Measurements from ENCODE around the gene CPED1.
"Not testable (repeated sequence)": the region's sequence is repeated elsewhere in the genome, so short reads cannot be mapped to it uniquely, and the experiment has no call there.

CPED1 gene

DNA sequence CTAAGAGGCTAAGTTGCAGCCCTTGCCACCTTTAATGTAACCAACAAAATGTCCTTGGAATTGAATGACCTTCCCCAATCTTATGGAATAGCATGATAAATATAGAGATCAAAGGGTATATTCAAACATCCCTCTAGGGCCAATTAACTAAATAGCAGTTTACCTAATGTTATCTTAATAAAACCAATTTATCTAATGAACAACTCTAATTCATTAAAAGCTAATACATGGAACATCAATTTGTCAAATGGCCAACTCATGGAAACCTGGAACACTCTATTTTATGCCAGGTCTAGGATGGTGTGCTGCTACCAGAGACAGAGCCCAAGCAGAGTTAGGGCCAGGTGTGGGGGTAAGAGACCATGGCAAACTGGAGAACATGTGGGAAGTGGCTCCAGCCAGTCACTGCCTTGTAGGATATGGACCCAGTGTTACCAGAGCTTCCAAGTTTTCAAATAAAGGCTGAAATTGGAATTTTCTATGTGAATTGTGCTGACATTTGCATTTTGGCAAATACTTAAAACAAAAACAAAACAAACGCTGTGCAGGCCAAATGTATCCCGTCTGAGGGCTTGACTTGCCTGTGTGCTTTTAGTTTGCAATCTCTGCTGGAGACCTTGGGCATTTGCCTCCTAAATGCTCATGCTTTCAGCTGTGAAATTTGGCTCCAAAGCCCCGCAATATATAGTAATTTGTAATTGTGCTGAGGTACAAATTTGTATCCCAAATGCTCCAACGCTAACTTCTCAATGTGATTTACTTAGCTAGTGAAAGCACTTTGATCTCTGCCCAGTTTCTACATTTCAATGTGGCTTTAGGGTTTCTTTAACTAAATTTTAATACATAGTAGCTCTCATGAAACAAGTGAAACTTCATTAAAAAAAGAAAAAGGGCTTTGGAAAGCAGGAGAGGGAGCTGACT lies 55.1 kb downstream of the CPED1 start:
- no peak for DNase-seq

DNA sequence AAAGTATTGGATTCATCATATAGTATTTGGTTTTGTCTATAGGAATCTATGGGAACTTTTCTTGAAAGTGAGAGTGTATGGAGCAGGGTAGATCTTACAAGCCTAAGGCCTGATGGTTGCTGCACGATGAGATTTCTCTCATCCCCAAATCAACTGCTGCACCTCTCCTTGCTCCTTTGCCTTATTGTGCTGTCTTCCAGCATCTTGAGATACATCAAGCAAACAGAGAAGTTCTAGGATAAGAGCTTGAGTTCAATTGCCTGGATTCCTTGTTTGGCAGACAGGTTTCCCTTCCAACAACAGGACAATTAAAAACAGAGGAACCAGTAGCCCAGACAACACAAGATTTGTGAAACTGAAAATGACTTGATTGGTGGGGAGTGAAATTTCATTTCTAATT lies 56.6 kb downstream of the CPED1 start:
- no peak for DNase-seq

DNA sequence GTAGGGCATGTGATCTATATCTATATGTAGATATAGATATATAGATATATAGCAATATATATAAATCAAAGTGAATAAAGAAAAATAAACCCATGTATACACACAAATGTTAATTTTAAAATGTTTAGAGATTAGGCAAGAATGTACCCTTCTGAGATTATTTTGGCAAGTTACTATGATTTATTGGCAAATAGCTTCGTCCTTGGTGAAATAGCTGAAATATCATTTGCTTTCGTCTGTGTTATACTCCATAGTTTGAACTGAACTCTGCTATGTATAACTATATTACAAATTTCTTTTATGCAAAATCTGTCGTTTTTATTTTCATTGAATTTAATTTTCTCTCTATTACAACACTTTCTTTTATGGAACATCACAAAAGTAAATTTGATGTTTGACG lies 57.5 kb downstream of the CPED1 start:
- DNase-seq: no peak

GRCh38 chr7:121046893-121047468 lies 58.5 kb downstream of the CPED1 start:
- no peak for DNase-seq

DNA sequence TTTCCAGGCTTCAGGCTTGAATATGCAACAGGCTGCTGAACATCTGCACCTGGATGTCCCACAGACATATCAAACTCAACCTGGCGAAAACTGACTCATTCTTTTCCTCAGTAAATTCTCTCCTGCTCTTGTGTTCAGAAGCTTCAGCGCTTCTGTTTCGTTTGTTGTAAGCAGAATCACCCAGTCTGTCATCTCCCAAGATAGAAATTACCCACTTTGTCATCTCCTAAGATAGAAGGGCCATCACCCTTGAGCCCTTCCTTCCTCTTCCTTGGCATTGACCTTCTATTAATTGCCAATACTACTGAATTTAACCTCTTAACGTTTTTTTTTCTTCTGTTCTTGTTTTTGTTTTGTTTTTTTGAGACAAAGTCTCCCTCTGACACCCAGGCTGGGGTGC lies 59.7 kb downstream of the CPED1 start:
- DNase-seq: no peak

- DNase-seq: no peak
These were observed 60.7 kb downstream of the CPED1 start for GRCh38 chr7:121049028-121049791.

- no peak for DNase-seq
These were observed 61.4 kb downstream of the CPED1 start for GRCh38 chr7:121049897-121050296.

DNA sequence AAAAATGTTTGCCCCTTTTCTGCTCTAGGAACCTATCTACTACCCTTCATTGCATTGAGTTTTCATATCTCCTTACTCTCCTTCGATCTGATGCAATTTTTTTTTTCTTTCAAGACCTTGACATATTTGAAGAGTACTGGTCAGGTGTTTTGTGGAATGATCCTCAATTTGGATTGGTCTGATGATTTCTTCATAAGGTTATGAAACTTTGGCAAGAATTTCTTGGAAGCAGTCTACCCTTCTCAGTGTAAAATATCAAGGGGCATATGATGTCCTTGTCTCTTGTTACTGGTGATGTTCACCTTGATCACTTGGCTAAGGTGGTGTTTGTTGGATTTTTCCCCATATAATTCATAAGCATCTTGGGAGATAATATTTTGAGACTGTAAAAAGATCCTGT lies 64.7 kb downstream of the CPED1 start:
- DNase-seq: no peak

DNA sequence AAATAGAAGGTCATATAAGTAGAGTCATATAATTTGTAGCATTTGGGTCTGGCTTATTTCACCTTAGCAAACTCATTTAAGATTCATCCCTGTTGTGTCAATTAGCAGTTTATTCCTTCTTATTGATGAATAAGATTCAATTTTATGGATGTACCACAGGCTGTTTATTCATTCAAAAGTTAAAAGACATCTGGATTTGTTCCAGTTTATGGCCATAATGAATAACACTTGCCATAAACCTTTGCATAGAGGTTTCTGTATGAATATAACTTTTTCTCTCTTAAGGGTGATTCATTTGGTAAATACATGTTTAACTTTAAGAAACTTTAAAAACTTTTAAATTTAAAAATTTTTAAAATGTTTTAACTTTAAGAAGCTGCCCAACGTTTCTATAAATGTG lies 66.4 kb downstream of the CPED1 start:
- DNase-seq: no peak

- DNase-seq: no peak
These were observed 69.4 kb downstream of the CPED1 start for GRCh38 chr7:121057878-121058277.

GRCh38 chr7:121058975-121059374 lies 70.5 kb downstream of the CPED1 start:
- DNase-seq: no peak

- not testable (repeated sequence) for DNase-seq
These were observed 71.5 kb downstream of the CPED1 start for GRCh38 chr7:121059979-121060509.

- no peak for DNase-seq
These were observed 73.4 kb downstream of the CPED1 start for GRCh38 chr7:121061677-121062582.

GRCh38 chr7:121062671-121063279 lies 74.3 kb downstream of the CPED1 start:
- no peak for DNase-seq

DNA sequence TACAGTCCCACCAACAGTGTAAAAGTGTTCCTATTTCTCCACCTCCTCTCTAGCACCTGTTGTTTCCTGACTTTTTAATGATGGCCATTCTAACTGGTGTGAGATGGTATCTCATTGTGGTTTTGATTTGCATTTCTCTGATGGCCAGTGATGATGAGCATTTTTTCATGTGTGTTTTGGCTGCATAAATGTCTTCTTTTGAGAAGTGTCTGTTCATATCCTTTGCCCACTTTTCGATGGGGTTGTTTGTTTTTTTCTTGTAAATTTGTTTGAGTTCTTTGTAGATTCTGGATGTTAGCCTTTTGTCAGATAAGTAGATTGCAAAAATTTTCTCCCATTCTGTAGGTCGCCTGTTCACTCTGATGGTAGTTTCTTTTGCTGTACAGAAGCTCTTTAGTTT lies 79.2 kb downstream of the CPED1 start:
- DNase-seq: not testable (repeated sequence)

DNA sequence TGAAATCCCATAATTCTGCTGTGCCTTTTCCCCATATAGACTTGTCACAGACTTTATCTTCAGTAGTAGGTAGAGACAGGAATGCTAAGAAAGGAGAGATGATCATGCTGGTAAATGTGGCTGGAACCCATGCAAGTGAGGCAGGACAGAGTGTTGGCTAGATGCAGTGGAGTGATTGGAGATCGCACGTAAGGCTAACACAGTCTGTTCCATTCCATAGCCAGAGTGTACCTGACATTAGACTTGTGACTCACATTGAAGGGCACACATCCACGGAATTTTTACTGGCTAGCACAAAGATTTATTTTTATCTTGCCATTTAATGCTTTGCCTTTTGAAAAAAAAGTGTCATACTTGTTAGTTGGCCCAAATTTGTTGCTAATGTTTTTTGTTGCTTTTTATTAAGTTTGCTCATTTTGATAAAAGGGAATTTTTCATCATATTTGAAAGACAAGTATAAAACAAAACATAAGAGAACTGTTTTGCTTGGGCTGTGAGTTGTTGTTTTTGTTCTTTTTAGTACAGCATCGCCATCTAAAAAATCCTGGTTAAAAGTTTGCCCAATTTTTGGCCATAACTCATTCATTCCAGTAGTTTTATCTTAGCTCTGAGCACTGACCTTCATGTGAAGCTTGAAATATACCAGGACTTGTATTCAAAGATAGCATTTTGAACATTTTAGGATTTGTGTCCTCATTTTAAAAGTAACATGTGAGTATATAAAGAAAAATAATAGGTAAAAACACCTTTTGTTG lies 81.0 kb downstream of the CPED1 start:
- no peak for DNase-seq

DNA sequence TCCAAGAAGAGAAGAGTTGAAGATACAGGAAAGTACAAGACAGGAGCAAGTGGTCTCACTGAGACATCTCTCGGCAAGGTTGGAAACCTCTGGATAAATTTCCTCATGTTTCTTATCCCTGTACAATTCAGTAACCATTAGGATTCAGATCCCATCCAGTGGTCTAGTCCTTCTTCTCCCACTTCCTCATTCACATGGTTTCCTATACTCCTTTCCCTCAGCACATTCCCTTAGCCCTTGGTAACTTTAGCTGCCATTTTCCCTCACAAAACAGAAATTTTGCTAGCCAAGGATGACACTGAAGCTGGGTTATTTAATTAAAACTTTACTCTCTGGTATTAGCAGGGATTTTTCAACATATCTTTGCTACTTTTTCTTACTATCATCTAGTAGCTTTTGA lies 82.6 kb downstream of the CPED1 start:
- DNase-seq: no peak

DNA sequence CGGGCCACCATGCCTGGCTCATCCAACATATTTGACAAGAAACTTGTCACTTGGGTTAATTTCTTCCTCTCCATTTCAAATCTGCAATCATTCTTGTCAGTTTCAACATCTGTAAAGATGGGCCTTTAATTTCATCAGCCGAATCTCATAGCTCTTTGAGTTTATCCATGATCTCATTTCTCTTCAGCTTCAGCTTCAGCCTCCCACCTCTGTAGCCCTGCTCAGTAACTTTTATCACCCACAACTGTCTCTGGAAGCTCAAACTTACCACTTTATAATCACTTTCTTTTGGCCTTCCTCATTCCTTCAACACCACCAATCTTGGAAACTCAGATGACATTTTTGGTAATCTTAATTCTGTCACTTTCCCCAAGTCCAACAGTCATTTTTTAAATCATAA lies 83.2 kb downstream of the CPED1 start:
- DNase-seq: no peak

DNA sequence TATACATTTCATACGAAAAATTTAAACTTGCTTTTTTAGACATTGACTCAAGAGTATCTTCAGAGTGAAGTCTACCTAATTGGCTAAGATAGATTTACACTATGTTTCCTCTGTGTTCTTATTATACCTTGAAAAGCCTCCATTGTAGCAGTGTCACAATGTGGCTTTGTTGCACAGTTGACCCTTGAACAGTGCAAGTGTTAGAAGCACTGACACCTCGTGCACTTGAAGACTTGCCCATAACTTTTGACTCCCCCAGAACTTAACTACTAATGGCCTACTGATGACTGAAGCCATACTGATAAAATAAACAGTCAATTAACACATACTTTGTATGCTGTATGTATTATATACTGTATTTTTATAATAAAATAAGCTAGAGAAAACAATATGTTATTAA lies 84.3 kb downstream of the CPED1 start:
- DNase-seq: no peak

DNA sequence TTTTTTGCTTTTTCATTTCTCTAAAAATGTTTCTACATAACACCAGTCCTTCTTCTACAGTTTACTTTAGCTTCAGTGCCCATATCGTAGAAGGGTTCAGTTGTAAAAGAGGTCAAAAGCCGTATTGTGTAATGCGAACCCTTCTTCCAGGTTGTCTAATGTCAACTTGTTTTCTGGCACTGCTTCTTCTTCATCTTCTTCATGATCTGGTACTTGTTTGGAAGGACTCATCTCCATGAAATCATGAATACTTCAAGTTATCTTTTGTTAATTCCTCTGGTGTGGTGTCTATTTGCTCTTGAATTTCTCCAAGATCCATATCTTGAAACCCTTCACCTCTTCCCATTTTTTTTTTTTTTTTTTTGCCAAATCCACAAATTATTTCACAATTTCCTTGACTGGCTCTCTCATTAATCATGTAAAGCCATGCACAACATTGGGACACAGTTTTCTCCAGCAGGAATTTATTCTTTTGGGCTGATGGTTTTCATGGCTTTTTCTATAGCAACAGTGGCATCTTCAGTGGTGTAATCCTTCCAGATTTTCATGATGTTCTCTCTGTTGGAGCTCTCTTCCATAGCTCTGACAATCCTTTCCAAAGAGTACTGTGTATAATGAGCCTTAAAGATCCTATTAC lies 85.1 kb downstream of the CPED1 start:
- DNase-seq: no peak

GRCh38 chr7:121075424-121075841 lies 86.9 kb downstream of the CPED1 start:
- not testable (repeated sequence) for DNase-seq

All from stimulated activated CD4-positive, alpha-beta T cell treated with anti-CD3 and anti-CD28 coated beads, Interleukin-1b, Interleukin-23, amount 100 ng/mL, for 48 hours (primary cell).